H1 (cell line): ENCODE measurements around the gene RAPH1. TPM values are rescaled to one million over a fixed set of nuclear protein-coding genes. Genes with fewer than 3 reads are reported as not detected.

Experiments
- CTCF ChIA-PET: fragments of 300-600 bp; sonication (Branson Sonifier 250); formaldehyde crosslinking; loops from one replicate; lab custom pipeline; 2021; ENCODE audit not compliant: partially characterized antibody; lab: Charles Lee
- POLR2A ChIA-PET: fragments of 300-600 bp; sonication (Branson Sonifier 250); formaldehyde crosslinking; loops from one replicate; lab custom pipeline; 2021; ENCODE audit warnings: inconsistent platforms; ENCODE audit not compliant: partially characterized antibody; lab: Charles Lee
- DNase-seq, 2 experiments: peaks; one replicate each; pipeline versions ENCODE4 v3.0.0 to v3.0.0-alpha.2; 2010 to 2022; ENCODE audit warnings: low spot score in 2 of 2, low read depth in 1 of 2, mixed read lengths in 1 of 2
- FAIRE-seq: peaks from 2 replicates; lab custom pipeline; 2011; peaks lifted over from hg19 to GRCh38; lab: Jason Lieb, UNC
- H2AFZ ChIP-seq: 2 replicates; pipeline ENCODE4 v1.8.1; 2012; ENCODE audit warnings: low read length, inconsistent platforms
- H2AK5ac ChIP-seq: 2 replicates; pipeline ENCODE4 v1.6.1; 2013; ENCODE audit warnings: low read depth, low read length
- H2BK120ac ChIP-seq: replicated peaks from 2 replicates; pipeline ENCODE3; 2013; ENCODE audit warnings: low read depth, low read length, inconsistent platforms
- H2BK12ac ChIP-seq: 2 replicates; pipeline ENCODE4 v1.6.1; 2013; ENCODE audit warnings: low read depth, low read length
- H2BK15ac ChIP-seq: 2 replicates; pipeline ENCODE4 v1.6.1; 2013; ENCODE audit warnings: low read length
- H2BK20ac ChIP-seq: 2 replicates; pipeline ENCODE4 v1.6.1; 2013; ENCODE audit warnings: low read length
- H2BK5ac ChIP-seq: 2 replicates; pipeline ENCODE4 v1.6.1; 2013; ENCODE audit warnings: low read depth, low read length
- H3K14ac ChIP-seq: 2 replicates; pipeline ENCODE4 v1.6.1; 2013; ENCODE audit warnings: inconsistent platforms; ENCODE audit not compliant: insufficient read length
- H3K18ac ChIP-seq: 2 replicates; pipeline ENCODE4 v1.6.1; 2013; ENCODE audit warnings: low read length; ENCODE audit errors: extremely low read depth
- H3K23ac ChIP-seq: 2 replicates; pipeline ENCODE4 v1.6.1; 2013; ENCODE audit warnings: inconsistent platforms; ENCODE audit not compliant: insufficient read length
- H3K23me2 ChIP-seq: 2 replicates; pipeline ENCODE4 v1.6.1; 2013; ENCODE audit warnings: low read depth, low read length
- H3K27ac ChIP-seq: 2 replicates; pipeline ENCODE4 v1.6.1; 2011; ENCODE audit warnings: low read depth, low read length, inconsistent platforms
- H3K27me3 ChIP-seq, 4 experiments: replicated peaks in 1 of 4; 1 replicate in 1 of 4; 2 replicates in 3 of 4; pipeline versions ENCODE4 v1.6.1 to v1.8.1; 2011 to 2013; ENCODE audit warnings: low read length in 3 of 4, mild to moderate bottlenecking in 3 of 4, inconsistent platforms in 2 of 4, mixed read lengths in 2 of 4, moderate library complexity in 1 of 4; ENCODE audit not compliant: control insufficient read depth in 3 of 4, insufficient read depth in 3 of 4; ENCODE audit errors: extremely low read depth in 1 of 4
- H3K36me3 ChIP-seq, 4 experiments: 2 replicates each; pipeline versions ENCODE4 v1.6.1 to v1.8.1; 2011 to 2013; ENCODE audit warnings: mild to moderate bottlenecking in 4 of 4, low read length in 3 of 4, moderate library complexity in 2 of 4, control low read depth in 1 of 4, inconsistent platforms in 1 of 4; ENCODE audit not compliant: insufficient read depth in 4 of 4, control insufficient read depth in 2 of 4
- H3K4ac ChIP-seq: replicated peaks from 2 replicates; pipeline ENCODE3; 2013; ENCODE audit warnings: low read length, low read depth, mixed read lengths, inconsistent platforms; ENCODE audit not compliant: insufficient read length
- H3K4me1 ChIP-seq, 4 experiments: replicated peaks in 1 of 4; 1 replicate in 1 of 4; 2 replicates in 3 of 4; pipeline versions ENCODE4 v1.6.1 to v1.8.1; 2011 to 2013; ENCODE audit warnings: low read length in 3 of 4, inconsistent platforms in 2 of 4, mixed read lengths in 1 of 4; ENCODE audit not compliant: insufficient read depth in 4 of 4, control insufficient read depth in 3 of 4
- H3K4me2 ChIP-seq, 2 experiments: 2 replicates each; pipeline versions ENCODE4 v1.6.1 to v1.8.1; 2011 to 2013; ENCODE audit warnings: low read depth in 2 of 2, low read length in 2 of 2, control low read depth in 1 of 2, inconsistent platforms in 1 of 2, mild to moderate bottlenecking in 1 of 2; ENCODE audit not compliant: insufficient read depth in 1 of 2
- H3K4me3 ChIP-seq, 4 experiments: fragments of 200-600, 300-600 bp in 1 of 4; sonication (generic), shearing (Covaris generic), sonication (Bioruptor Twin) in 1 of 4; 2 replicates each; pipeline versions ENCODE4 v1.5.1 to v1.8.1; 2011 to 2016; ENCODE audit warnings: low read length in 4 of 4, low read depth in 3 of 4, control low read depth in 2 of 4, inconsistent platforms in 2 of 4, mild to moderate bottlenecking in 2 of 4, mixed read lengths in 1 of 4, moderate library complexity in 1 of 4; ENCODE audit not compliant: insufficient read depth in 2 of 4; ENCODE audit errors: extremely low read depth in 1 of 4
- H3K56ac ChIP-seq: replicated peaks from 2 replicates; pipeline ENCODE3; 2013; ENCODE audit warnings: low read depth, mild to moderate bottlenecking, mixed read lengths, low read length, inconsistent platforms; ENCODE audit not compliant: insufficient read length
- H3K79me1 ChIP-seq: 2 replicates; pipeline ENCODE4 v1.6.1; 2013; ENCODE audit warnings: low read depth, low read length, control low read depth
- H3K79me2 ChIP-seq, 2 experiments: 2 replicates each; pipeline versions ENCODE4 v1.6.1 to v1.8.1; 2012 to 2013; ENCODE audit warnings: low read length in 2 of 2, mild to moderate bottlenecking in 2 of 2, inconsistent platforms in 1 of 2; ENCODE audit not compliant: insufficient read depth in 2 of 2, control insufficient read depth in 1 of 2
- H3K9ac ChIP-seq, 4 experiments: replicated peaks in 1 of 4; 1 replicate in 1 of 4; 2 replicates in 3 of 4; pipeline versions ENCODE4 v1.6.1 to v1.8.1; 2011 to 2013; ENCODE audit warnings: low read depth in 3 of 4, low read length in 3 of 4, control low read depth in 2 of 4, mild to moderate bottlenecking in 2 of 4, moderate library complexity in 2 of 4, inconsistent platforms in 1 of 4; ENCODE audit errors: extremely low read depth in 1 of 4
- H3K9me3 ChIP-seq, 2 experiments: 2 replicates each; pipeline versions ENCODE4 v1.6.1 to v1.8.1; 2012 to 2013; ENCODE audit warnings: mild to moderate bottlenecking in 2 of 2, moderate library complexity in 2 of 2, control low read depth in 1 of 2, inconsistent platforms in 1 of 2, low read depth in 1 of 2, low read length in 1 of 2, mixed read lengths in 1 of 2; ENCODE audit not compliant: insufficient read depth in 2 of 2
- H4K20me1 ChIP-seq, 2 experiments: replicated peaks in 1 of 2; 2 replicates each; pipeline versions ENCODE3 to v1.8.1; 2011 to 2013; ENCODE audit warnings: inconsistent platforms in 2 of 2, low read length in 2 of 2, mild to moderate bottlenecking in 1 of 2; ENCODE audit not compliant: insufficient read depth in 2 of 2, control insufficient read depth in 1 of 2
- H4K5ac ChIP-seq: 2 replicates; pipeline ENCODE4 v1.6.1; 2013; ENCODE audit warnings: low read length, low read depth, mixed read lengths, inconsistent platforms; ENCODE audit not compliant: insufficient read length
- H4K8ac ChIP-seq: 2 replicates; pipeline ENCODE4 v1.8.0; 2013; ENCODE audit warnings: mild to moderate bottlenecking, moderate library complexity, low read length, inconsistent platforms; ENCODE audit not compliant: insufficient read depth; ENCODE audit errors: extremely low read depth
- H4K91ac ChIP-seq: replicated peaks from 2 replicates; pipeline ENCODE3; 2013; ENCODE audit warnings: low read length, mixed read lengths, inconsistent platforms; ENCODE audit not compliant: insufficient read length
- MAX ChIP-seq: IDR thresholded peaks from 2 replicates; pipeline ENCODE4 v1.6.1; 2012; ENCODE audit warnings: inconsistent platforms
- PHF8 ChIP-seq: fragments of 200-600 bp; sonication (generic); conservative IDR thresholded peaks from 2 replicates; pipeline ENCODE4 v1.7.1; 2012; ENCODE audit warnings: low read depth, mild to moderate bottlenecking, inconsistent platforms, low read length, moderate library complexity
- polyA plus RNA-seq, 7 experiments: library from polyadenylated mRNA; depleted of rRNA in 3 of 7; stranded (reverse) in 5 of 7; unstranded in 2 of 7; fragments of >200 nt in 5 of 7; fragments of 200-250 nt in 2 of 7; gene quantifications; 1 replicate in 5 of 7; 2 replicates in 1 of 7; 4 replicates in 1 of 7; pipeline versions ENCODE4 v1.2.1 to v1.2.3, GENCODE V29; 2011 to 2013; ENCODE audit warnings: missing spikeins in 2 of 7, mixed read lengths in 2 of 7
- total RNA-seq: library from RNA; stranded (reverse); fragmentation: NEBNext Ultra II Directional; extraction: Animal tissue kit (Norgen Biotek cat#: 25700); gene quantifications from 2 replicates; pipeline ENCODE4 v1.2.1, GENCODE V29; 2021

Gene RAPH1
- total and polyA plus RNA-seq, 2 of the 8 experiments (the other 6 are each of a cell fraction or from before 2014, with no cell fraction given): 3.8 to 27.4 TPM

GRCh38 chr2:203461746-203462145 is 73.4 kb downstream of the RAPH1 start:
- H4K5ac ChIP-seq: no peak overlapping the region
- CTCF ChIA-PET: interaction anchor here (1.5 kb wide), 1 partner anchor 354 kb away, joined by 3 read pairs; no protein-coding TSS in a partner anchor
- POLR2A ChIA-PET: no interaction called here

More at GRCh38 chr2:203461746-203462145, 73.4 kb downstream of the RAPH1 start:
- no peak overlapping the region for H3K56ac ChIP-seq
- H3K9me3 ChIP-seq: no peaks in the 10 kb centered on the region
- FAIRE-seq (no peak), DNase-seq (no peak)
- H2BK12ac ChIP-seq: no peak overlapping the region
- no peaks in the 10 kb centered on the region for H3K79me1 ChIP-seq
- peaks cover 0 to 11% (median 7%) of the 10 kb centered on the region in 4 experiments; a peak in 5 of 8 replicates for H3K36me3 ChIP-seq
- H3K14ac ChIP-seq: no peak overlapping the region
- H2BK15ac ChIP-seq: no peak overlapping the region
- no peaks in the 10 kb centered on the region for H3K4me1 ChIP-seq
- H4K20me1 ChIP-seq: no peaks in the 10 kb centered on the region
- H4K91ac ChIP-seq: no peak overlapping the region
- no peak overlapping the region for H2AFZ ChIP-seq
- no peak overlapping the region for H2BK20ac ChIP-seq
- no peaks in the 10 kb centered on the region for H3K79me2 ChIP-seq
- H3K4me3 ChIP-seq: no peak overlapping the region
- no peaks in the 10 kb centered on the region for H3K23me2 ChIP-seq
- H2BK5ac ChIP-seq: no peak overlapping the region
- H3K9ac ChIP-seq: no peak overlapping the region
- no peak overlapping the region for H3K23ac ChIP-seq
- H3K4me2 ChIP-seq: no peak overlapping the region
- H3K27me3 ChIP-seq: peaks cover 0 to 1% (median 0%) of the 10 kb centered on the region in 4 experiments; a peak in 1 of 7 replicates
- no peak for TF ChIP-seq MAX
- no peak for TF ChIP-seq PHF8
- no peak overlapping the region for H2AK5ac ChIP-seq
- H2BK120ac ChIP-seq: no peak overlapping the region
- no peak overlapping the region for H4K8ac ChIP-seq
- H3K18ac ChIP-seq: no peak overlapping the region
- no peak overlapping the region for H3K27ac ChIP-seq
- no peak overlapping the region for H3K4ac ChIP-seq
